ENCODE data around the gene UMODL1. TPM values are rescaled to one million over a fixed set of nuclear protein-coding genes. Genes with fewer than 3 reads are reported as not detected.
A peak's percentile ranks its signal among the peaks of the same experiment; 100 is the strongest.

UMODL1 gene
- total RNA-seq, 3 donors from 2014 or later, result 0.14 to 0.90 (median 0.16) TPM

GRCh38 chr21:42189431-42189830, 118.3 kb downstream of the UMODL1 start:
- no peaks in the 10 kb centered on the region for H3K36me3 ChIP-seq (ENCODE audit: low read depth)
- no peak for TF ChIP-seq CTCF (IDR thresholded peaks at IDR 0.05)
- H3K9me3 ChIP-seq, result no peaks in the 10 kb centered on the region
- DNase-seq (no peak), ATAC-seq (no peak)
- H3K4me3 ChIP-seq, result no peak overlapping the region
- intact Hi-C loops (cut with DNase I, micrococcal nuclease), result no loop called here
- no peaks in the 10 kb centered on the region for H3K4me1 ChIP-seq (ENCODE audit: low read depth)

- no peaks in the 10 kb centered on the region for H3K4me1 ChIP-seq (ENCODE audit: low read depth)
- ATAC-seq (peak; percentile 7), DNase-seq (no peak)
- intact Hi-C loops (cut with DNase I, micrococcal nuclease), result no loop called here
- H3K9me3 ChIP-seq, result no peaks in the 10 kb centered on the region
- H3K4me3 ChIP-seq, result no peak overlapping the region
- no peaks in the 10 kb centered on the region for H3K36me3 ChIP-seq (ENCODE audit: low read depth)
- no peak for TF ChIP-seq CTCF (IDR thresholded peaks at IDR 0.05)
These were observed 118.9 kb downstream of the UMODL1 start for GRCh38 chr21:42189860-42190485.

- H3K36me3 ChIP-seq (ENCODE audit: low read depth), result no peaks in the 10 kb centered on the region
- intact Hi-C loops (cut with DNase I, micrococcal nuclease), result no loop called here
- no peak for ATAC-seq
- no peak for DNase-seq
- peaks cover 5% of the 10 kb centered on the region for H3K4me1 ChIP-seq (ENCODE audit: low read depth)
- H3K9me3 ChIP-seq, result no peaks in the 10 kb centered on the region
- no peak for TF ChIP-seq CTCF (IDR thresholded peaks at IDR 0.05)
- H3K4me3 ChIP-seq, result no peak overlapping the region
These were observed 119.4 kb downstream of the UMODL1 start for GRCh38 chr21:42190486-42190863.

- Histone ChIP-seq H3K36me3 (ENCODE audit: low read depth) (no peaks in the 10 kb centered on the region), H3K9me3 (no peaks in the 10 kb centered on the region), H3K4me3 (no peak overlapping the region), H3K4me1 (ENCODE audit: low read depth) (peaks cover 11% of the 10 kb centered on the region)
- no peak for TF ChIP-seq CTCF (IDR thresholded peaks at IDR 0.05)
- DNase-seq (no peak), ATAC-seq (no peak)
- intact Hi-C loops (cut with DNase I, micrococcal nuclease), result no loop called here
These were observed 119.9 kb downstream of the UMODL1 start for GRCh38 chr21:42191064-42191463.

- TF ChIP-seq CTCF (IDR thresholded peaks at IDR 0.05), result no peak
- Histone ChIP-seq H3K36me3 (ENCODE audit: low read depth) (no peaks in the 10 kb centered on the region), H3K9me3 (no peaks in the 10 kb centered on the region), H3K4me3 (no peak overlapping the region), H3K4me1 (ENCODE audit: low read depth) (peaks cover 13% of the 10 kb centered on the region)
- ATAC-seq (peak; percentile 8), DNase-seq (no peak)
- intact Hi-C loops (cut with DNase I, micrococcal nuclease), result no loop called here
These were observed 120.8 kb downstream of the UMODL1 start for GRCh38 chr21:42191696-42192595.

Other genes starting within 250 kb of the UMODL1 start
- 10 to 100 TPM in 1 of 3 donors, 1 to 10 TPM in 2; 7.4 to 10.3 (median 8.3) TPM for gene PRDM15, start 192.0 kb upstream of the UMODL1 start, total RNA-seq
- 10 to 100 TPM in 2 of 3 donors, 1 to 10 TPM in 1; 9.4 to 29.1 (median 17.8) TPM for gene C2CD2, start 117.3 kb upstream of the UMODL1 start, total RNA-seq
- gene ZBTB21, start 61.0 kb upstream of the UMODL1 start, total RNA-seq, result 10 to 100 TPM; 11.8 to 18.9 (median 14.6) TPM
- 10 to 100 TPM; 44.4 to 67.0 (median 56.8) TPM for gene ABCG1, start 147.8 kb downstream of the UMODL1 start, total RNA-seq
- 1,000 to 10,000 TPM in 2 of 3 donors, 100 to 1,000 TPM in 1; 614 to 2,641 (median 2,419) TPM for gene TFF3, start 244.1 kb downstream of the UMODL1 start, total RNA-seq

Measured in mucosa of descending colon (tissue), 3 donors.